HEK293 (cell line): ENCODE results near the gene MRPL51.
A peak's percentile ranks its signal among the peaks of the same experiment; 100 is the strongest.

ENCODE experiments used
- CTCF ChIA-PET: fragments of 350-600 bp; formaldehyde crosslinking; extraction: SDS; loops from one replicate; lab custom pipeline; 2021; ENCODE audit warnings: antibody characterized with exemption; lab: Yijun Ruan, JAX
- POLR2A ChIA-PET: fragments of 300-600 bp; formaldehyde crosslinking; extraction: SDS; loops from one replicate; lab custom pipeline; 2020; ENCODE audit warnings: antibody characterized with exemption, inconsistent platforms; lab: Yijun Ruan, JAX
- H3K27ac ChIP-seq: fragments of 200-500 bp; sonication (Bioruptor generic); 2 replicates; pipeline ENCODE4 v1.5.1; 2014; ENCODE audit warnings: low read depth, low read length, control low read depth, inconsistent platforms; ENCODE audit errors: extremely low read depth
- H3K36me3 ChIP-seq, 2 experiments: fragments of 200-500 bp in 1 of 2; sonication (Bioruptor generic) in 1 of 2; 1 replicate in 1 of 2; 2 replicates in 1 of 2; pipeline ENCODE4 v1.5.1; 2014 to 2017; ENCODE audit warnings: inconsistent platforms in 2 of 2, low read length in 2 of 2; ENCODE audit not compliant: control insufficient read depth in 2 of 2, insufficient read depth in 1 of 2
- H3K4me1 ChIP-seq: fragments of 200-500 bp; sonication (Bioruptor generic); 2 replicates; pipeline ENCODE4 v1.5.1; 2014; ENCODE audit warnings: mild to moderate bottlenecking, low read length, inconsistent platforms; ENCODE audit not compliant: control insufficient read depth, insufficient read depth
- H3K4me3 ChIP-seq: 2 replicates; pipeline ENCODE4 v1.5.1; 2011; ENCODE audit warnings: low read depth, mild to moderate bottlenecking, control low read depth, low read length, moderate library complexity
- H3K9me3 ChIP-seq: fragments of 200-500 bp; sonication (Bioruptor generic); 2 replicates; pipeline ENCODE4 v1.5.1; 2014; ENCODE audit warnings: low read depth, low read length, inconsistent platforms; ENCODE audit not compliant: control insufficient read depth, insufficient read depth
- FEZF1 ChIP-seq: fragments of 450-650 bp; formaldehyde crosslinking; IDR thresholded peaks from 2 replicates; pipeline ENCODE4 v1.5.1; 2016; ENCODE audit warnings: missing biosample characterization, missing genetic modification characterization
- KLF10 ChIP-seq: fragments of 450-650 bp; IDR thresholded peaks from 2 replicates; pipeline ENCODE4 v1.5.1; 2018; ENCODE audit warnings: missing biosample characterization, mild to moderate bottlenecking, missing genetic modification characterization
- KLF17 ChIP-seq: fragments of 450-650 bp; formaldehyde crosslinking; IDR thresholded peaks from 2 replicates; pipeline ENCODE4 v1.5.1; 2016; ENCODE audit warnings: missing biosample characterization, missing genetic modification characterization
- KLF9 ChIP-seq: fragments of 450-650 bp; formaldehyde crosslinking; IDR thresholded peaks from 2 replicates; pipeline ENCODE4 v1.5.1; 2016; ENCODE audit warnings: missing biosample characterization, missing genetic modification characterization, low read depth
- PRDM10 ChIP-seq: fragments of 450-650 bp; formaldehyde crosslinking; IDR thresholded peaks from 2 replicates; pipeline ENCODE4 v1.5.1; 2016; ENCODE audit warnings: missing biosample characterization, missing genetic modification characterization
- SCRT2 ChIP-seq: fragments of 450-650 bp; formaldehyde crosslinking; IDR thresholded peaks from 2 replicates; pipeline ENCODE4 v1.5.1; 2016; ENCODE audit warnings: missing biosample characterization, missing genetic modification characterization
- ZEB2 ChIP-seq: fragments of 450-650 bp; formaldehyde crosslinking; IDR thresholded peaks from 2 replicates; pipeline ENCODE4 v1.5.1; 2016; ENCODE audit warnings: missing biosample characterization, missing genetic modification characterization
- ZIC2 ChIP-seq: fragments of 450-650 bp; formaldehyde crosslinking; IDR thresholded peaks from 2 replicates; pipeline ENCODE4 v1.5.1; 2016; ENCODE audit warnings: missing biosample characterization, missing genetic modification characterization
- ZNF248 ChIP-seq: fragments of 450-650 bp; formaldehyde crosslinking; IDR thresholded peaks from 2 replicates; pipeline ENCODE4 v1.5.1; 2017; ENCODE audit warnings: missing biosample characterization, missing genetic modification characterization
- ZNF302 ChIP-seq: fragments of 450-650 bp; formaldehyde crosslinking; IDR thresholded peaks from 2 replicates; pipeline ENCODE4 v1.5.1; 2016; ENCODE audit warnings: missing biosample characterization, missing genetic modification characterization, low read depth
- ZNF341 ChIP-seq: fragments of 450-650 bp; formaldehyde crosslinking; IDR thresholded peaks from 2 replicates; pipeline ENCODE4; 2016; ENCODE audit warnings: low read depth, missing biosample characterization, missing genetic modification characterization
- ZNF37A ChIP-seq: fragments of 450-650 bp; IDR thresholded peaks from 2 replicates; pipeline ENCODE4 v1.5.1; 2018; ENCODE audit warnings: missing biosample characterization, missing genetic modification characterization
- ZNF394 ChIP-seq: fragments of 450-650 bp; formaldehyde crosslinking; IDR thresholded peaks from 2 replicates; pipeline ENCODE4 v1.5.1; 2016; ENCODE audit warnings: missing biosample characterization, missing genetic modification characterization, mild to moderate bottlenecking, moderate library complexity, borderline replicate concordance
- ZNF600 ChIP-seq: fragments of 450-650 bp; formaldehyde crosslinking; IDR thresholded peaks from 2 replicates; pipeline ENCODE4 v1.5.1; 2016; ENCODE audit warnings: missing biosample characterization, missing genetic modification characterization
- ZNF645 ChIP-seq: fragments of 450-650 bp; formaldehyde crosslinking; IDR thresholded peaks from 2 replicates; pipeline ENCODE4; 2016; ENCODE audit warnings: missing biosample characterization, missing genetic modification characterization
- TF ChIP-seq, protein P1 (sequence below): IDR thresholded peaks from 2 replicates; pipeline ENCODE4 v1.6.1; 2011; ENCODE audit warnings: mild to moderate bottlenecking, low read depth, low read length, borderline replicate concordance
- TF ChIP-seq, protein P2 (sequence below): fragments of 450-650 bp; formaldehyde crosslinking; IDR thresholded peaks from 2 replicates; pipeline ENCODE4 v1.5.1; 2017; ENCODE audit warnings: missing biosample characterization, missing genetic modification characterization

MRPL51 gene

DNA sequence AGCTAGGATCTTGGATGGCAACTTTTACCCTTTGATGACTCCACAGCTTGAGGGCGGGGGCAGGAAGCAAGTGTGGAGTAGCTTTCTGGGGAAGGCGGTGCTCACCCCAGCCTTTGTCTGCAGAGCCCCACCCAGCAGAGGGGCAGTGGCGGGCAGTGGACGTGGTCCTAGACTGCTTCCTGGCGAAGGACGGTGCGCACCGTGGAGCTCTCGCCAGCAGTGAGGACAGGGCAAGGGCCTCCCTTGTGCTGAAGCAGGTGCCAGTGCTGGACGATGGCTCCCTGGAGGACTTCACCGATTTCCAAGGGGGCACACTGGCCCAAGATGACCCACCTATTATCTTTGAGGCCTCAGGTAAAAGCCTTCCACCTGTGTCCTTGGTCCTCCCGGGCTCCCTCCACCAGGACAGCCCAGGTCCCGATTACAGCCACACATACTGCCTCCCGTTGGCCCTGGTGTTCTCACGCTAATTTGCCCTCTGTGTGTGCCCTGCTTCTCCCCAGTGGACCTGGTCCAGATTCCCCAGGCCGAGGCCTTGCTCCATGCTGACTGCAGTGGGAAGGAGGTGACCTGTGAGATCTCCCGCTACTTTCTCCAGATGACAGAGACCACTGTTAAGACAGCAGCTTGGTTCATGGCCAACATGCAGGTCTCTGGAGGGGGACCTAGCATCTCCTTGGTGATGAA is 40.0 kb downstream of the MRPL51 start (continued):
- TF ChIP-seq, protein P1, sequence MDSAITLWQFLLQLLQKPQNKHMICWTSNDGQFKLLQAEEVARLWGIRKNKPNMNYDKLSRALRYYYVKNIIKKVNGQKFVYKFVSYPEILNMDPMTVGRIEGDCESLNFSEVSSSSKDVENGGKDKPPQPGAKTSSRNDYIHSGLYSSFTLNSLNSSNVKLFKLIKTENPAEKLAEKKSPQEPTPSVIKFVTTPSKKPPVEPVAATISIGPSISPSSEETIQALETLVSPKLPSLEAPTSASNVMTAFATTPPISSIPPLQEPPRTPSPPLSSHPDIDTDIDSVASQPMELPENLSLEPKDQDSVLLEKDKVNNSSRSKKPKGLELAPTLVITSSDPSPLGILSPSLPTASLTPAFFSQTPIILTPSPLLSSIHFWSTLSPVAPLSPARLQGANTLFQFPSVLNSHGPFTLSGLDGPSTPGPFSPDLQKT = no peak
- TF ChIP-seq FEZF1 (tag by site-specific recombination) (no peak), ZNF394 (tag by site-specific recombination) (no peak), ZNF37A (tag by site-specific recombination) (no peak), ZNF302 (tag by site-specific recombination) (no peak), ZNF248 (tag by site-specific recombination) (no peak)

- ChIA-PET CTCF (interaction anchor here (0.8 to 2.4 kb wide), 4 partner anchors 11 to 257 kb away, joined by 3 to 12 read pairs (median 4); no protein-coding TSS in a partner anchor), POLR2A (interaction anchor here (0.8 to 2.4 kb wide), 3 partner anchors 13 to 18 kb away, joined by 3 to 7 read pairs (median 3); partner anchors contain the start of gene VAMP1)
- H3K4me1 ChIP-seq = no peaks in the 10 kb centered on the region
- TF ChIP-seq ZIC2 (tag by site-specific recombination) (peak; percentile 71), ZNF341 (peak; percentile 35; the same call in 1 of the 2 replicates), SCRT2 (tag by site-specific recombination) (peak; percentile 42; the same call in 1 of the 2 replicates), PRDM10 (peak; percentile 71), KLF9 (tag by site-specific recombination) (no peak)
- H3K27ac ChIP-seq = no peak overlapping the region
- H3K9me3 ChIP-seq = no peaks in the 10 kb centered on the region
- H3K4me3 ChIP-seq = no peak overlapping the region
- H3K36me3 ChIP-seq = peaks cover 0 to under 1% of the 10 kb centered on the region in 2 experiments; a peak in 1 of 3 replicates
Observed at GRCh38 chr12:6452245-6452943, 40.7 kb downstream of the MRPL51 start.

DNA sequence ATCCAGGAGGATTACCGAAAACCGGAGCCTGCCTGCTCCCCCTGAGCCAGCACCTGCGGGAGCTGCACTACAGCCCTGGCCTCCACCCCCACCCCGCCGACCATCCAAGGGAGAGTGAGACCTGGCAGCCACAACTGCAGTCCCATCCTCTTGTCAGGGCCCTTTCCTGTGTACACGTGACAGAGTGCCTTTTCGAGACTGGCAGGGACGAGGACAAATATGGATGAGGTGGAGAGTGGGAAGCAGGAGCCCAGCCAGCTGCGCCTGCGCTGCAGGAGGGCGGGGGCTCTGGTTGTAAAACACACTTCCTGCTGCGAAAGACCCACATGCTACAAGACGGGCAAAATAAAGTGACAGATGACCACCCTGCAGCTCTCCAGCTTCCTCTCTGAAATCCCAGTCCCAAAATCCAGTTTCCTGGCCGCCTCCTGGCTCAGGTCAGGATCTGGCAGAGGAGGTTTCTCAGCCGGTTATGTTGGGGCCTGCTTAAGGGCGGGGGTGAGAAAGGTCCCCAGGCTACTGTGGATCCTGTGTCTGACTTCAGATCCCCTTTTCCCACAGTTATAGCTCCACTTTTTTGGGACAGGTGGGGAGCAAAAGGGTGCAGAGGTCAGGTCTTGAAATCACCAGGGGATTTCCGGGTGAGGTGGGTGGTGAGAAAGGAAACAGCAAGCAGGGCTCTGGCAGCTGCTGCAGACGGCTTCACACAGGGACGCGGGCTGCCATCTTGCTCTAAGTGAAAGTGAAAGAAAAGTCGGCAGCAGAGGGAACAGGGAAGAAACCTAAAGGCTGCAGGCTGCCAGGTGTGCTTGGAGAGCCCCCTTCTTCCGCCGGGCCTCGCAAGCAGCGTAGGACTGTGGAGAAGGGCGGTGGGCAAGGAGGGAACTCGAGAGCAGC is 41.5 kb downstream of the MRPL51 start, which contains the start of gene TAPBPL:
Gene TAPBPL (plus strand): TSS at position 695 of the 897 bp plus-strand sequence. CDS start 207 bp downstream, outside the sequence.
- Histone ChIP-seq H3K27ac (no peak within 1 kb of the TSS), H3K4me3 (no peak within 1 kb of the TSS), H3K4me1 (no peaks in the 10 kb centered on the region), H3K9me3 (no peaks in the 10 kb centered on the region), H3K36me3 (no peaks in the 10 kb centered on the region)
- ChIA-PET CTCF (interaction anchor here (1.1 to 2.4 kb wide), 3 partner anchors 12 to 114 kb away, joined by 3 to 12 read pairs (median 3); no protein-coding TSS in a partner anchor), POLR2A (interaction anchor here (0.6 to 2.4 kb wide), 3 partner anchors 14 to 39 kb away, joined by 3 to 7 read pairs (median 4); partner anchors contain the start of gene VAMP1)
- 0 out of 2 replicates have a peak, but pooled peaks have one; percentile 33 for TF ChIP-seq ZNF600 (tag by site-specific recombination)
- no peak for TF ChIP-seq ZEB2 (tag by site-specific recombination)
- TF ChIP-seq KLF17 (tag by site-specific recombination) = no peak
- TF ChIP-seq, protein P2, sequence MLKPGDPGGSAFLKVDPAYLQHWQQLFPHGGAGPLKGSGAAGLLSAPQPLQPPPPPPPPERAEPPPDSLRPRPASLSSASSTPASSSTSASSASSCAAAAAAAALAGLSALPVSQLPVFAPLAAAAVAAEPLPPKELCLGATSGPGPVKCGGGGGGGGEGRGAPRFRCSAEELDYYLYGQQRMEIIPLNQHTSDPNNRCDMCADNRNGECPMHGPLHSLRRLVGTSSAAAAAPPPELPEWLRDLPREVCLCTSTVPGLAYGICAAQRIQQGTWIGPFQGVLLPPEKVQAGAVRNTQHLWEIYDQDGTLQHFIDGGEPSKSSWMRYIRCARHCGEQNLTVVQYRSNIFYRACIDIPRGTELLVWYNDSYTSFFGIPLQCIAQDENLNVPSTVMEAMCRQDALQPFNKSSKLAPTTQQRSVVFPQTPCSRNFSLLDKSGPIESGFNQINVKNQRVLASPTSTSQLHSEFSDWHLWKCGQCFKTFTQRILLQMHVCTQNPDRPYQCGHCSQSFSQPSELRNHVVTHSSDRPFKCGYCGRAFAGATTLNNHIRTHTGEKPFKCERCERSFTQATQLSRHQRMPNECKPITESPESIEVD (tag by site-specific recombination) = no peak
- 0 out of 2 replicates have a peak, but pooled peaks have one; percentile 11 for TF ChIP-seq ZIC2 (tag by site-specific recombination)
- TF ChIP-seq ZNF645 (tag by site-specific recombination) = no peak
- TF ChIP-seq KLF10 (tag by site-specific recombination) = no peak
